ENCODE measurements around the gene CDH22. TPM values are rescaled to one million over a fixed set of nuclear protein-coding genes. Genes with fewer than 3 reads are reported as not detected.
A peak's percentile ranks its signal among the peaks of the same experiment; 100 is the strongest.

CDH22 gene
- polyA plus RNA-seq, 1 donor: 0.37 TPM

GRCh38 chr20:46342451-46343347, 34.4 kb upstream of the CDH22 start:
- Histone ChIP-seq H3K4me3 (ENCODE audit: low read length) (no peak overlapping the region), H3K36me3 (ENCODE audit: control insufficient read depth, insufficient read depth, low read length) (no peaks in the 10 kb centered on the region), H3K27me3 (ENCODE audit: control insufficient read depth, insufficient read depth, low read length) (peaks cover 50% of the 10 kb centered on the region), H3K4me1 (ENCODE audit: control insufficient read depth, insufficient read depth, low read length) (no peaks in the 10 kb centered on the region), H3K9me3 (ENCODE audit: control insufficient read depth, low read depth, low read length) (no peaks in the 10 kb centered on the region), H3K27ac (ENCODE audit: low read length) (no peak overlapping the region)
- 42% methylated on average over 2 of the region's 17 CpGs for WGBS (ENCODE audit: insufficient coverage, low lambda C conversion rate)
- DNase-seq: no peak

DNA sequence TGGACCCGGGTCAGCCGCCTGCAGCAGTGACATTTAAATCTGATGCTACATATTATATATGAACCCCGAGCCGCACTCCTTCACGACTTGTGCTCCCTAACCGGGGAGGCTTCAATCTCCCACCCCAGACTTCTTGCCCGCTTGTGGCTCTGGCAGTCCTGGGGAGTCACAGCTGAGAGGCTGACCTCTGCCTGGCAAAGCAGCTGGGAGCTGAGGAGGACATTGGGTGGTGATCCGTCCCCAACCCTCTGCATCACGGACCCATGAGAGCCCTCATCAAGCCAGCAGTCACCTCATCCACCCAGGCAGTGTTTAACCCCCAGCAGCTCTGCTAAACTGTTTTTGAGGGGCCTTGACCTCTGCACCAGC, 33.7 kb upstream of the CDH22 start:
- no peak overlapping the region for H3K4me3 ChIP-seq (ENCODE audit: low read length)
- no peaks in the 10 kb centered on the region for H3K36me3 ChIP-seq (ENCODE audit: control insufficient read depth, insufficient read depth, low read length)
- no peak overlapping the region for H3K27ac ChIP-seq (ENCODE audit: low read length)
- no peaks in the 10 kb centered on the region for H3K9me3 ChIP-seq (ENCODE audit: control insufficient read depth, low read depth, low read length)
- no peak for DNase-seq
- H3K27me3 ChIP-seq (ENCODE audit: control insufficient read depth, insufficient read depth, low read length): peaks cover 54% of the 10 kb centered on the region
- H3K4me1 ChIP-seq (ENCODE audit: control insufficient read depth, insufficient read depth, low read length): no peaks in the 10 kb centered on the region
- no CpG with 5 or more reads among the region's 9 CpGs for WGBS (ENCODE audit: insufficient coverage, low lambda C conversion rate)

DNA sequence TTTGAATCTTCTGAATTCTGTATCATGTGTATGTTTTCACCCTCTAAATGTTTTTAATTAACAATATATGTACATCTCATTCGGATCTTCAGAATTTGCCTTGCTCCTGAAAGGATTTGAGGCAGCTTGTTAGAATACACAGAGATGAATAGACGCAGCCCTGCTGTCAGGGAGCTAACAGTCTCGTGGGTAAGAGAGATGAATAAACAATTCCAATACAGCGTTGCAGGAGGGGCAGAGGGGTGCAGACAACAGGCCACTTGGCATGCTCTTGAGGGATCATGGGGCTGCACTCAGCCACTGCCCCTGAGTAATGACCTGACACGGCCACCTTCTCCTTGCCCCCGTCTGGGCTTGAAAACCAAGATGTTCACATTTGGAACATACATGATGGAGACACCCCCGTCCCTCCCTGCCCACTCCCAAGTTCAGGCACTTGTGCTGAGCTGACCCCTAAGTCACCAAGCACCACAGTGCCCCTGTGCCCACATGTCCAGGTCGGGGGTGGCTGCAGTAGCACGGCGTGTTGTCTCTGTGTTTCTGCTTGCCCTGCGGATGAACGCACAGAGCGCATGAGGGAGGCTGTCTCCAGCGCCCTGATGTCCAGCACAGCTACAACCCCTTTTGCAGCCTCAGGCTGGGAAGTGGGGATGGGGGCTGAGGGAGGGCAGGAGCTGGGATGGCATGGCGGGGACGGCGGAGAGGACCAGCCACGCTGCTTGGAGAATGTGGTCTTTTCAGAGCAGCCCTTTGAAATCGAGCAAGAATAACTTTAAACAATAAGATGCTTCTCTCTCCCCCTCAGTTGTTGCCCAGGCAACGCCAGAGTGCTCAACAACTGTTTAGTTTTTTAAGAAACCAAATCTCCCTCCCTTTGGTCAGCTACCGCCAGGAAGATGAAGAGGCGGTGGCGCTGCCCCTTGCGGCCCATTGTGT, 33.0 kb upstream of the CDH22 start:
- DNase-seq: no peak
- H3K9me3 ChIP-seq (ENCODE audit: control insufficient read depth, low read depth, low read length): no peaks in the 10 kb centered on the region
- H3K4me3 ChIP-seq (ENCODE audit: low read length): no peak overlapping the region
- H3K36me3 ChIP-seq (ENCODE audit: control insufficient read depth, insufficient read depth, low read length): no peaks in the 10 kb centered on the region
- no peaks in the 10 kb centered on the region for H3K4me1 ChIP-seq (ENCODE audit: control insufficient read depth, insufficient read depth, low read length)
- no peak overlapping the region for H3K27ac ChIP-seq (ENCODE audit: low read length)
- WGBS (ENCODE audit: insufficient coverage, low lambda C conversion rate): 40% methylated on average over 1 of the region's 24 CpGs
- peaks cover 54% of the 10 kb centered on the region for H3K27me3 ChIP-seq (ENCODE audit: control insufficient read depth, insufficient read depth, low read length)

- H3K36me3 ChIP-seq (ENCODE audit: control insufficient read depth, insufficient read depth, low read length): no peaks in the 10 kb centered on the region
- H3K27ac ChIP-seq (ENCODE audit: low read length): no peak overlapping the region
- no peaks in the 10 kb centered on the region for H3K9me3 ChIP-seq (ENCODE audit: control insufficient read depth, low read depth, low read length)
- peaks cover 70% of the 10 kb centered on the region for H3K27me3 ChIP-seq (ENCODE audit: control insufficient read depth, insufficient read depth, low read length)
- no CpG with 5 or more reads among the region's 7 CpGs for WGBS (ENCODE audit: insufficient coverage, low lambda C conversion rate)
- H3K4me3 ChIP-seq (ENCODE audit: low read length): no peak overlapping the region
- no peaks in the 10 kb centered on the region for H3K4me1 ChIP-seq (ENCODE audit: control insufficient read depth, insufficient read depth, low read length)
- no peak for DNase-seq
These were observed 30.7 kb upstream of the CDH22 start for GRCh38 chr20:46339037-46339436.

DNA sequence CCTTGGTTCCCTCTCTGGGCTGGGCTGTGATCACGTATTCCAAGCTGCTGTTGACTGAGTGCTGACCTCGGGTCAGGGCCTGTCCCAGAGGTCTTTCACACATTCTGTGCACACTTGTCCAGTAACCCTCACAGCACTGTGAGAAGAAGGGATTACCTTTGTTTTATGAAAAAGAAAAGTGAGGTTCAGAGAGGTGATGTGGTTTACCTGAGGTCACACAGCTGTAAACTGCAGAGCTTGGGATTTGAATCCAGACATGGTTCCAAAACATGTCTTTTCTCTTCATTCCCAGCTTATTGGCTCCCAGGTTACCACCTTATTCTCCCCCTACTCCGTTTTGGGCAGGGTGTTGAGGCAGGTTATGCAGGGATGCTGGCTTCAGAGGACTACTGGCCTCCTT, 28.4 kb upstream of the CDH22 start:
- Histone ChIP-seq H3K36me3 (ENCODE audit: control insufficient read depth, insufficient read depth, low read length) (no peaks in the 10 kb centered on the region), H3K4me3 (ENCODE audit: low read length) (no peak overlapping the region), H3K4me1 (ENCODE audit: control insufficient read depth, insufficient read depth, low read length) (no peaks in the 10 kb centered on the region), H3K9me3 (ENCODE audit: control insufficient read depth, low read depth, low read length) (no peaks in the 10 kb centered on the region), H3K27ac (ENCODE audit: low read length) (no peak overlapping the region), H3K27me3 (ENCODE audit: control insufficient read depth, insufficient read depth, low read length) (peaks cover 61% of the 10 kb centered on the region)
- no peak for DNase-seq
- WGBS (ENCODE audit: insufficient coverage, low lambda C conversion rate): no CpG with 5 or more reads among the region's 3 CpGs

DNA sequence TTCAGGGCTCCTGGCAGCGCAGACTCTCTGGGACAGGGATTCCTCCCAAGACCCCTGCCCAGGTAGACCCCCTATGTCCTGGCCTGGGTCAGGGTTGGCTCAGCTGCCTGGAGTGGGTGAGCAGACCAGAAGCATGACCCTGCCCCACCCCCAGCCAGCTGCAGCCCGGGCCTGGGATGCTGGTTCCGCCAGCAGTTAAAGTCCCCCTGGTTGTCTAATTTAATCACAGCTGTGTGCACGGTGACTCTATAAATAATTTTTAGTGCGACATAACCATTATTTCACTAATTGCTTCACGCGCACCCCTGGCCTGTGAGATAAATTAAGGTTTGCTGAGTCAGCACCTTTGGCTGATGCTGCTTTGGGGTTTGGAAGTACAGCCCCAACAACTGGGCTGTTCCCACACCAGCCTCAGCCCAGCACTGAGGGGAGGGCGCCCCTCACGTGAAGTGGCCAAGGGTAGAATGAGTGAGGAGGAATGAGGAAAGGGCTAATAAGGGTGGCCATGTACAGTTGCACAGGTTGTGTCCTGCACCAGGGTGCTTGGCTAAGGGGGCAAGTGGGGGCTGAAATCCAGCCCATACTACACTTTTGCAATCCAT, 26.1 kb upstream of the CDH22 start:
- WGBS (ENCODE audit: insufficient coverage, low lambda C conversion rate): no CpG with 5 or more reads among the region's 9 CpGs
- H3K9me3 ChIP-seq (ENCODE audit: control insufficient read depth, low read depth, low read length): no peaks in the 10 kb centered on the region
- H3K36me3 ChIP-seq (ENCODE audit: control insufficient read depth, insufficient read depth, low read length): no peaks in the 10 kb centered on the region
- no peak for DNase-seq
- H3K4me1 ChIP-seq (ENCODE audit: control insufficient read depth, insufficient read depth, low read length): no peaks in the 10 kb centered on the region
- H3K27me3 ChIP-seq (ENCODE audit: control insufficient read depth, insufficient read depth, low read length): peaks cover 44% of the 10 kb centered on the region
- H3K27ac ChIP-seq (ENCODE audit: low read length): no peak overlapping the region
- no peak overlapping the region for H3K4me3 ChIP-seq (ENCODE audit: low read length)

DNA sequence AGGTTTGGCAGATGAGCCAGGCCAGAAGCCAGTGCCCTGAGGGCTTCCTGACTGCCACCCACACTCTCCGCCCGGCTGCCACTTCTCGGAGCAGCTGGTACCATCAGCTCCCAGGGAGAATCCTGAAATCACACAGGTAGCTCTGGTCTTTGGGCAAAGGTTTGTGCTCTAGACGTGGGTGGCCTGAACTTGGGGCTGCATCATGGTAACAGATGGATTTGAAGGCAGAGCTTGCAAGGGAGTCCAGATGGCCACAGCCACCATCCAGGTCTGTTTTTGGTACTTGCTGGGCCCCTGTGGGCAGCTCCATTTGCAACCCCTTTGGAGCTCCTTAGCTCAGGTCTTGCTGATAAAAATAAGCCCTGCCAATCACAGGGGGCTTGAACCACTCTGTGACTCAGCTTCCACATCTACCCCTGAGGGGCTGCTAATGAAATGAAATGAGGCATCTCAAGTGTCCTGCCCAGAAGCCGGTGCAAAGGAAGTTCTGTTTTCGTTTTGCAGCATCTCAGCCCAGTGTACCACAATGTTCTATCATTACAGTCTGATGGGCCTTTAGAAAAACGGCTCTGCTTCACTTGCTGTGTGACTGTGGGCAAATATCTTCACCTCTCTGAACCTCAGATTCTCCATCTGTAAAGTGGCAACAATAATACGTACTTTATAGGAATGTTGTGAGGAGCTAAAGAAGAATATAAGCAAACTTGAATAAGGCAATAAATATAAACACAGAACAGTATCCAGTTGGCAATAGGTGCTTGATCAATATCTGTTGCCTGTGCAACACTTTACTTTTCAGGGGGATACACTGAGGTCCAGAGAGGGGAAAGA, 25.1 kb upstream of the CDH22 start:
- DNase-seq: no peak
- Histone ChIP-seq H3K27me3 (ENCODE audit: control insufficient read depth, insufficient read depth, low read length) (peaks cover 42% of the 10 kb centered on the region), H3K27ac (ENCODE audit: low read length) (no peak overlapping the region), H3K4me3 (ENCODE audit: low read length) (no peak overlapping the region), H3K36me3 (ENCODE audit: control insufficient read depth, insufficient read depth, low read length) (no peaks in the 10 kb centered on the region), H3K9me3 (ENCODE audit: control insufficient read depth, low read depth, low read length) (no peaks in the 10 kb centered on the region), H3K4me1 (ENCODE audit: control insufficient read depth, insufficient read depth, low read length) (no peaks in the 10 kb centered on the region)
- no CpG with 5 or more reads among the region's 8 CpGs for WGBS (ENCODE audit: insufficient coverage, low lambda C conversion rate)

DNA sequence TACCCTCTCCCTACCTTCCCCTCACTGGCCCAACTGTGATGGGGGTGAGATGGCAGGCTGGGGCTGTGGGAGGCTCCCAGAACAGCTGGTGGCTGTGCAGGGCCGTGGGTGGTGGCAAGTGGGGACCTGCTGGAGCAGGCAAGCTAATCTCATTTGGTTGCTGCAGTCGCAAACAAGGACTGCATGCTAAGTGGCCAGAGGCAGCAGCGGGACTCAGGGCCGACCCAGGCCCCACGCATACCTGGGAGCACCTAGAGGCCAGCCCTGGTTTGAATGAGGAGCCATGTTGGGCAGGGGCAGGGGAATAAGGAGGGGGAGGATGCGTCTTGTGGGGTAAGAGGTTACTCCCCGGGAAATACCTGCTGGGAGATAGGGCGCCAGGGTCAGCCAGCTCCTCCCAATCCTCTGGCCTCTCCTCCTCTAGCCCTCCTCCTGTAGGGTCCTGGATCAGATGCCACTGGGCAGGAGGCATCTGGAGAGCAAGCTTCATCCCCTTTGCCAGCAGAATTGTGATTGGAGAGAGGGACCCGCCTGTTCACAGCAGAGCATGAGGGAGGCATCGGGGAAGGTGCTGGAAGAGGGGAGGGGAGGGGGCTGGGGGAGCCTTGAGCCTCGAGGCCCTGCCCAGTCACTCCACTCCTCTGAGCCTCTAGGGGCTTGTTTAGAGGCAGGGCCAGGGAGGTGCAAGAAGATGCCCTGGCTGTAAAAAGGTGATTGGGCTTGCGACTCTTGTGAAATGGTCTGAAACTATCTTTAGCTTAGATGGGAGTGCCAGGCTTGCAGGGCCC, 24.3 kb upstream of the CDH22 start:
- no peak for DNase-seq
- H3K4me3 ChIP-seq (ENCODE audit: low read length): no peak overlapping the region
- H3K36me3 ChIP-seq (ENCODE audit: control insufficient read depth, insufficient read depth, low read length): no peaks in the 10 kb centered on the region
- no CpG with 5 or more reads among the region's 12 CpGs for WGBS (ENCODE audit: insufficient coverage, low lambda C conversion rate)
- H3K27ac ChIP-seq (ENCODE audit: low read length): no peak overlapping the region
- H3K4me1 ChIP-seq (ENCODE audit: control insufficient read depth, insufficient read depth, low read length): no peaks in the 10 kb centered on the region
- no peaks in the 10 kb centered on the region for H3K9me3 ChIP-seq (ENCODE audit: control insufficient read depth, low read depth, low read length)
- H3K27me3 ChIP-seq (ENCODE audit: control insufficient read depth, insufficient read depth, low read length): peaks cover 39% of the 10 kb centered on the region

GRCh38 chr20:46331611-46332361, 23.5 kb upstream of the CDH22 start:
- no peak overlapping the region for H3K4me3 ChIP-seq (ENCODE audit: low read length)
- no peaks in the 10 kb centered on the region for H3K36me3 ChIP-seq (ENCODE audit: control insufficient read depth, insufficient read depth, low read length)
- no peaks in the 10 kb centered on the region for H3K9me3 ChIP-seq (ENCODE audit: control insufficient read depth, low read depth, low read length)
- no peak overlapping the region for H3K27ac ChIP-seq (ENCODE audit: low read length)
- peak in 1 of 2 donors; percentile 29 for DNase-seq
- 25% methylated on average over 1 of the region's 13 CpGs for WGBS (ENCODE audit: insufficient coverage, low lambda C conversion rate)
- H3K27me3 ChIP-seq (ENCODE audit: control insufficient read depth, insufficient read depth, low read length): peaks cover 43% of the 10 kb centered on the region
- H3K4me1 ChIP-seq (ENCODE audit: control insufficient read depth, insufficient read depth, low read length): no peaks in the 10 kb centered on the region
